H1 (cell line): ENCODE measurements around the gene BAAT.

Experiments
- POLR2A ChIP-seq, 2 experiments: IDR thresholded peaks; 1 replicate in 1 of 2; 2 replicates in 1 of 2; pipeline ENCODE4 v1.6.1; 2011; ENCODE audit warnings: low read depth in 2 of 2, low read length in 2 of 2, mild to moderate bottlenecking in 2 of 2; ENCODE audit errors: control extremely low read depth in 1 of 2
- SIN3A ChIP-seq, 2 experiments: IDR thresholded peaks in 1 of 2; conservative IDR thresholded peaks in 1 of 2; 2 replicates each; pipeline ENCODE4 v1.6.1; 2011 to 2012; ENCODE audit warnings: low read length in 2 of 2, improper control_type of control experiment in 1 of 2, low read depth in 1 of 2, mild to moderate bottlenecking in 1 of 2
- TCF12 ChIP-seq: IDR thresholded peaks from 2 replicates; pipeline ENCODE4 v1.6.1; 2011; ENCODE audit warnings: low read depth, mild to moderate bottlenecking, low read length
- TEAD4 ChIP-seq: IDR thresholded peaks from 2 replicates; pipeline ENCODE4 v1.6.1; 2012; ENCODE audit warnings: low read depth, low read length, inconsistent platforms, mixed read lengths
- TF ChIP-seq, protein P1 (sequence below), 3 experiments: IDR thresholded peaks; 1 replicate in 2 of 3; 2 replicates in 1 of 3; pipeline versions ENCODE4 v1.5.1 to v1.6.1; 2011; ENCODE audit warnings: low read length in 3 of 3, mild to moderate bottlenecking in 3 of 3, inconsistent platforms in 2 of 3, low read depth in 1 of 3, moderate library complexity in 1 of 3; ENCODE audit not compliant: insufficient read depth in 1 of 3; ENCODE audit errors: control extremely low read depth in 1 of 3
- TF ChIP-seq, protein P2 (sequence below): IDR thresholded peaks from 2 replicates; pipeline ENCODE4 v1.6.1; 2012; ENCODE audit warnings: low read length, inconsistent platforms

GRCh38 chr9:101324245-101324804 lies 60.5 kb downstream of the BAAT start:
- TF ChIP-seq, protein P1, sequence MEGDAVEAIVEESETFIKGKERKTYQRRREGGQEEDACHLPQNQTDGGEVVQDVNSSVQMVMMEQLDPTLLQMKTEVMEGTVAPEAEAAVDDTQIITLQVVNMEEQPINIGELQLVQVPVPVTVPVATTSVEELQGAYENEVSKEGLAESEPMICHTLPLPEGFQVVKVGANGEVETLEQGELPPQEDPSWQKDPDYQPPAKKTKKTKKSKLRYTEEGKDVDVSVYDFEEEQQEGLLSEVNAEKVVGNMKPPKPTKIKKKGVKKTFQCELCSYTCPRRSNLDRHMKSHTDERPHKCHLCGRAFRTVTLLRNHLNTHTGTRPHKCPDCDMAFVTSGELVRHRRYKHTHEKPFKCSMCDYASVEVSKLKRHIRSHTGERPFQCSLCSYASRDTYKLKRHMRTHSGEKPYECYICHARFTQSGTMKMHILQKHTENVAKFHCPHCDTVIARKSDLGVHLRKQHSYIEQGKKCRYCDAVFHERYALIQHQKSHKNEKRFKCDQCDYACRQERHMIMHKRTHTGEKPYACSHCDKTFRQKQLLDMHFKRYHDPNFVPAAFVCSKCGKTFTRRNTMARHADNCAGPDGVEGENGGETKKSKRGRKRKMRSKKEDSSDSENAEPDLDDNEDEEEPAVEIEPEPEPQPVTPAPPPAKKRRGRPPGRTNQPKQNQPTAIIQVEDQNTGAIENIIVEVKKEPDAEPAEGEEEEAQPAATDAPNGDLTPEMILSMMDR (IDR thresholded peaks at IDR 0.05; ENCODE audit: control extremely low read depth in 1 of 3, insufficient read depth in 1 of 3, low read depth in 1 of 3, low read length in 3 of 3): no peak
- no peak for TF ChIP-seq TEAD4
- TF ChIP-seq, protein P2, sequence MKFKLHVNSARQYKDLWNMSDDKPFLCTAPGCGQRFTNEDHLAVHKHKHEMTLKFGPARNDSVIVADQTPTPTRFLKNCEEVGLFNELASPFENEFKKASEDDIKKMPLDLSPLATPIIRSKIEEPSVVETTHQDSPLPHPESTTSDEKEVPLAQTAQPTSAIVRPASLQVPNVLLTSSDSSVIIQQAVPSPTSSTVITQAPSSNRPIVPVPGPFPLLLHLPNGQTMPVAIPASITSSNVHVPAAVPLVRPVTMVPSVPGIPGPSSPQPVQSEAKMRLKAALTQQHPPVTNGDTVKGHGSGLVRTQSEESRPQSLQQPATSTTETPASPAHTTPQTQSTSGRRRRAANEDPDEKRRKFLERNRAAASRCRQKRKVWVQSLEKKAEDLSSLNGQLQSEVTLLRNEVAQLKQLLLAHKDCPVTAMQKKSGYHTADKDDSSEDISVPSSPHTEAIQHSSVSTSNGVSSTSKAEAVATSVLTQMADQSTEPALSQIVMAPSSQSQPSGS: no peak
- no peak for TF ChIP-seq POLR2A (IDR thresholded peaks at IDR 0.05; ENCODE audit: control extremely low read depth in 1 of 2, low read depth in 2 of 2, low read length in 2 of 2)
- no peak for TF ChIP-seq TCF12
- no peak for TF ChIP-seq SIN3A (conservative IDR thresholded peaks at IDR 0.05 in 1 of 2, IDR thresholded peaks at IDR 0.05 in 1 of 2; ENCODE audit: low read depth in 1 of 2, low read length in 2 of 2)
